ENCODE results near the gene RABL2B. TPM values are rescaled to one million over a fixed set of nuclear protein-coding genes. Genes with fewer than 3 reads are reported as not detected.

Gene RABL2B
- total RNA-seq = 3.1 and 4.3 TPM in 2 replicates

GRCh38 chr22:50783033-50783879 lies at the start of gene RABL2B:
RABL2B (minus strand) TSS chr22:50783636; CDS start chr22:50782294, 1,342 bp downstream.

GRCh38 chr22:50737728-50738648 lies 45.4 kb downstream of the RABL2B start, which contains the start of gene ACR:
ACR (plus strand) TSS chr22:50738204; CDS start chr22:50738236, 32 bp downstream.

Other genes starting within 250 kb of the RABL2B start
- 0.24 and 0.43 TPM in 2 replicates for gene KLHDC7B, start 237.7 kb downstream of the RABL2B start, total RNA-seq
- not detected in 2 replicates for gene SYCE3, start 220.7 kb downstream of the RABL2B start, total RNA-seq
- 2.2 TPM in 1 of 2 replicates, not detected in the other for gene CPT1B, start 205.2 kb downstream of the RABL2B start, total RNA-seq
- 23.7 and 32.0 TPM in 2 replicates for gene CHKB, start 200.8 kb downstream of the RABL2B start, total RNA-seq
- gene MAPK8IP2, start 182.8 kb downstream of the RABL2B start, total RNA-seq = 0.43 and 0.48 TPM in 2 replicates
- gene ARSA, start 155.5 kb downstream of the RABL2B start, total RNA-seq = 19.6 and 27.7 TPM in 2 replicates
- gene SHANK3, start 110.8 kb downstream of the RABL2B start, total RNA-seq = 1.5 and 2.7 TPM in 2 replicates
- gene ACR, start 45.4 kb downstream of the RABL2B start, total RNA-seq = not detected in 2 replicates